Testis (tissue), 3 donors: Measurements from ENCODE around the gene PAIP2B. TPM values are rescaled to one million over a fixed set of nuclear protein-coding genes. Genes with fewer than 3 reads are reported as not detected.

Experiments
- DNase-seq: peaks from one replicate; pipeline ENCODE4 v3.0.0-alpha.2; 2019
- H3K27ac ChIP-seq, 2 donors: fragments of 200-600 bp; sonication (generic); one replicate each; pipeline ENCODE4 v1.5.1; 2019
- H3K27me3 ChIP-seq: fragments of 200-600 bp; sonication (generic); one replicate; pipeline ENCODE4 v1.5.1; 2019
- H3K36me3 ChIP-seq: fragments of 200-600 bp; sonication (generic); one replicate; pipeline ENCODE4 v1.5.1; 2017; ENCODE audit warnings: low read depth; ENCODE audit errors: missing control alignments
- H3K4me1 ChIP-seq: fragments of 200-600 bp; sonication (generic); one replicate; pipeline ENCODE4 v1.5.1; 2019
- H3K4me3 ChIP-seq, 2 donors: fragments of 200-600 bp; sonication (generic); one replicate each; pipeline ENCODE4 v1.5.1; 2017 to 2019
- H3K9me3 ChIP-seq: fragments of 200-600 bp; sonication (generic); one replicate; pipeline ENCODE4 v1.5.1; 2017
- CTCF ChIP-seq, 3 experiments: fragments of 450-650 bp in 2 of 3; fragments of 200-600 bp in 1 of 3; sonication (generic) in 1 of 3; IDR thresholded peaks; one replicate each; pipeline ENCODE4 v1.5.1; 2016 to 2019; ENCODE audit warnings: antibody characterized with exemption in 3 of 3, mild to moderate bottlenecking in 2 of 3, moderate library complexity in 1 of 3
- POLR2A ChIP-seq: fragments of 450-650 bp; IDR thresholded peaks from one replicate; pipeline ENCODE4 v1.6.1; 2017; ENCODE audit warnings: antibody characterized with exemption, mild to moderate bottlenecking, moderate library complexity
- WGBS, 2 donors: methylation state at CpG; one replicate each; pipeline ENCODE4 v1.1.5; 2018; 5-methylcytosine and 5-hydroxymethylcytosine counted together
- intact Hi-C: fragments of 100-400 bp; cut with DNase I; formaldehyde crosslinking; loops from one replicate; pipeline ENCODE4 v1.15.1; 2023; ENCODE audit warnings: low total_unique reads
- polyA plus RNA-seq: library from polyadenylated mRNA; stranded (reverse); fragments of 350-450 nt; fragmentation: Illumina TruSeq; extraction: RNeasy Lipid Tissue Mini Kit (QIAGEN cat#74804); gene quantifications from one replicate; pipeline ENCODE4 v1.2.3, GENCODE V29; 2014; ENCODE audit warnings: low read depth, low replicate concordance; ENCODE audit not compliant: insufficient read depth
- total RNA-seq, 2 donors: library from RNA; depleted of rRNA; stranded (reverse); fragments of >200 nt; gene quantifications; one replicate each; pipeline ENCODE4 v1.2.3, GENCODE V29; 2016

The PAIP2B gene
- total and polyA plus RNA-seq, 3 donors from 2014 or later = 3.3 to 4.5 (median 3.9) TPM

GRCh38 chr2:71212336-71212735 lies 14.6 kb downstream of the PAIP2B start:
- intact Hi-C loops = no loop called here
- TF ChIP-seq CTCF (IDR thresholded peaks at IDR 0.05) = no peak
- TF ChIP-seq POLR2A = no peak
- Histone ChIP-seq H3K9me3 (no peaks in the 10 kb centered on the region), H3K36me3 (no peaks in the 10 kb centered on the region), H3K4me3 (no peak overlapping the region), H3K27ac (no peak overlapping the region), H3K4me1 (no peaks in the 10 kb centered on the region), H3K27me3 (no peaks in the 10 kb centered on the region)
- WGBS, 2 donors = 89 to 98% methylated on average over 2 of the region's 2 CpGs
- no peak for DNase-seq

GRCh38 chr2:71210292-71210691 lies 16.6 kb downstream of the PAIP2B start:
- 94 to 96% methylated on average over 3 of the region's 3 CpGs for WGBS, 2 donors
- Histone ChIP-seq H3K27me3 (no peaks in the 10 kb centered on the region), H3K9me3 (no peaks in the 10 kb centered on the region), H3K27ac (no peak overlapping the region), H3K4me1 (no peaks in the 10 kb centered on the region), H3K36me3 (no peaks in the 10 kb centered on the region), H3K4me3 (no peak overlapping the region)
- intact Hi-C loops = no loop called here
- no peak for DNase-seq
- TF ChIP-seq CTCF (IDR thresholded peaks at IDR 0.05) (no peak), POLR2A (no peak)

DNA sequence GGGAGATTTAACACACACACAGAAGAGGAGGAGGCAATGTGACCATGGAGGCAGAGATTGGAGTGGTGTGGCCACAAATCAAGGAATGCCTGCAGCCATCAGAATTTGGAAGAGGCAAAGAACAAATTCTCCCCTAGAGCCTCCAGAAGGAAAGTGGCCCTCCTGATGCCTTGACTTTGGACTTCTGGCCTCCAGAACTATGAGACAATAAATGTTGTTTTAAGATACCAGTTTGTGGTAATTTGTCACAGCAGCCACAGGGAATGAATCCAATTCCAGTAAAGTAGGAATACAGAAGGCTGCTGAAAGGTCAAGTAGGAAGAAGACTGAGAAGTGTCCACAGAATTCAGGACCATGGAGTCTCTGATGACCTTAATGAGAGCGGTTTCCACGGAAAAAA lies 18.1 kb downstream of the PAIP2B start:
- no peak for DNase-seq
- TF ChIP-seq POLR2A (no peak), CTCF (IDR thresholded peaks at IDR 0.05) (no peak)

GRCh38 chr2:71207601-71208000 lies 19.3 kb downstream of the PAIP2B start:
- no peaks in the 10 kb centered on the region for H3K27me3 ChIP-seq
- no peak overlapping the region for H3K27ac ChIP-seq
- H3K4me1 ChIP-seq = no peaks in the 10 kb centered on the region
- no peak for DNase-seq
- H3K9me3 ChIP-seq = no peaks in the 10 kb centered on the region
- intact Hi-C loops = no loop called here
- no peak overlapping the region for H3K4me3 ChIP-seq
- TF ChIP-seq CTCF (IDR thresholded peaks at IDR 0.05) (no peak), POLR2A (no peak)
- 94 to 97% methylated on average over 1 of the region's 1 CpG for WGBS, 2 donors
- no peaks in the 10 kb centered on the region for H3K36me3 ChIP-seq

More for the DNA sequence above, 18.1 kb downstream of the PAIP2B start:
- H3K4me3 ChIP-seq = no peak overlapping the region
- no peaks in the 10 kb centered on the region for H3K4me1 ChIP-seq
- no peaks in the 10 kb centered on the region for H3K27me3 ChIP-seq
- 45 to 62% methylated on average over 2 of the region's 2 CpGs for WGBS, 2 donors
- no peak overlapping the region for H3K27ac ChIP-seq
- H3K9me3 ChIP-seq = no peaks in the 10 kb centered on the region
- intact Hi-C loops = no loop called here
- H3K36me3 ChIP-seq = no peaks in the 10 kb centered on the region

DNA sequence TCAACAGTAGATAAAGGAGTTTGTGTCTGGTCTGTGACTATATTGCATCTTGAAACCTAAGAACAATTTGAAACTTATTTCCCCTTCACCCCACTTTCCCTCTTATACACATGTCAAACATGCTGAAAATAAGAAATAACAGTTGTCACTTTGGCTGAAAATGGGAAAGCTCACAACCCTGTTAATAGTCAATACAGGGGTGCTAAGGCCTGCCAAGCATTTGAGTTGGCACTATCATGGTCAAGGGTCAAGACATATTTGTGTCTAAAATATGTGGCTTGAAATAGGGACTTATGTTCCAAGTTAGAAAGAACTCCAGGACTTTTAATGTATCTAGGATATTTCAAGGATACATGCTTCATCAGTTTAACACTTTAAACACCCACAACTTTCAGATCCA lies 20.6 kb downstream of the PAIP2B start:
- H3K9me3 ChIP-seq = no peaks in the 10 kb centered on the region
- no peaks in the 10 kb centered on the region for H3K36me3 ChIP-seq
- intact Hi-C loops = no loop called here
- no peaks in the 10 kb centered on the region for H3K4me1 ChIP-seq
- no peak for DNase-seq
- no peak overlapping the region for H3K4me3 ChIP-seq
- TF ChIP-seq POLR2A (no peak), CTCF (IDR thresholded peaks at IDR 0.05) (no peak)
- no peak overlapping the region for H3K27ac ChIP-seq
- no peaks in the 10 kb centered on the region for H3K27me3 ChIP-seq
